Subcutaneous abdominal adipose tissue (tissue), 5 donors: Measurements from ENCODE around the gene ZNF365.

Experiments used
- H3K27ac ChIP-seq: one replicate; pipeline ENCODE4 v1.7.0; 2013; ENCODE audit warnings: low read depth, mild to moderate bottlenecking, inconsistent platforms, low read length, moderate library complexity
- H3K27me3 ChIP-seq, 5 donors: one replicate each; pipeline ENCODE4 v1.7.0; 2013; ENCODE audit warnings: low read length in 5 of 5, inconsistent platforms in 1 of 5; ENCODE audit not compliant: control insufficient read depth in 5 of 5, insufficient read depth in 4 of 5
- H3K36me3 ChIP-seq, 5 donors: one replicate each; pipeline ENCODE4 v1.7.0; 2013; ENCODE audit warnings: low read length in 5 of 5; ENCODE audit not compliant: control insufficient read depth in 5 of 5, insufficient read depth in 5 of 5
- H3K4me1 ChIP-seq, 5 donors: one replicate each; pipeline ENCODE4 v1.7.0; 2013; ENCODE audit warnings: low read length in 5 of 5, mild to moderate bottlenecking in 3 of 5, moderate library complexity in 1 of 5; ENCODE audit not compliant: control insufficient read depth in 5 of 5, insufficient read depth in 5 of 5
- H3K4me3 ChIP-seq, 5 donors: one replicate each; pipeline ENCODE4 v1.7.0; 2013; ENCODE audit warnings: low read length in 5 of 5, low read depth in 1 of 5
- H3K9ac ChIP-seq, 5 donors: one replicate each; pipeline ENCODE4 v1.7.0; 2013; ENCODE audit warnings: low read length in 5 of 5, mild to moderate bottlenecking in 4 of 5, moderate library complexity in 3 of 5
- H3K9me3 ChIP-seq, 5 donors: one replicate each; pipeline ENCODE4 v1.7.0; 2013; ENCODE audit warnings: low read length in 5 of 5; ENCODE audit not compliant: control insufficient read depth in 5 of 5
- donor health status: healthy.
- donor health status: healthy.
- donor health status: healthy.
- donor health status: healthy.
- donor health status: healthy.

Gene ZNF365

GRCh38 chr10:62433901-62434300 is 59.7 kb downstream of the ZNF365 start:
- no peak overlapping the region for H3K27ac ChIP-seq
- H3K9me3 ChIP-seq = no peaks in the 10 kb centered on the region
- no peak overlapping the region for H3K9ac ChIP-seq
- no peaks in the 10 kb centered on the region for H3K27me3 ChIP-seq
- no peak overlapping the region for H3K4me3 ChIP-seq
- H3K4me1 ChIP-seq = peaks cover 0 to 7% (median 3%) of the 10 kb centered on the region in 5 donors
- no peaks in the 10 kb centered on the region for H3K36me3 ChIP-seq

GRCh38 chr10:62437696-62438095 is 63.5 kb downstream of the ZNF365 start:
- no peaks in the 10 kb centered on the region for H3K27me3 ChIP-seq
- H3K4me3 ChIP-seq = no peak overlapping the region
- no peak overlapping the region for H3K27ac ChIP-seq
- peaks cover 0 to 4% (median 0%) of the 10 kb centered on the region in 5 donors for H3K9me3 ChIP-seq
- H3K36me3 ChIP-seq = no peaks in the 10 kb centered on the region
- H3K4me1 ChIP-seq = peaks cover 0 to 8% (median 3%) of the 10 kb centered on the region in 5 donors
- no peak overlapping the region for H3K9ac ChIP-seq

DNA sequence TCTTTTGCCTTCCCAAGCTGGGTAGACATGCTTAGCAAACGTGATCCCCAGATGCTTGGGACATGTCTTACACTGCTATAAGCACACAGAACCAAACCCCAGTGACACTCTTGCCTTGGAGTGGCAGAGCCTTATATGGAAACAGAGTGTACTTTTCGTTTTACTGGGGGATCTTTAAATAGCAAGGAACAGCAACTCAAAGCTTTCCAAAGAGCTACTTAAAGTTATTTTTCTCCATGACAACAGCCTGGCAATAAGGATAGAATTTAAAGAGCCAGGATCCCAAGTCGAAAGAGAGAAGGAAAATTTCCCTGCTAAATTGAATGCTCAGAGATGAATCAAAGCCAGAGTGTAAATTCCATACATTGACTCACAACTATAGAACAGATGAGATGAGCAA is 67.8 kb downstream of the ZNF365 start:
- no peak overlapping the region for H3K4me3 ChIP-seq

DNA sequence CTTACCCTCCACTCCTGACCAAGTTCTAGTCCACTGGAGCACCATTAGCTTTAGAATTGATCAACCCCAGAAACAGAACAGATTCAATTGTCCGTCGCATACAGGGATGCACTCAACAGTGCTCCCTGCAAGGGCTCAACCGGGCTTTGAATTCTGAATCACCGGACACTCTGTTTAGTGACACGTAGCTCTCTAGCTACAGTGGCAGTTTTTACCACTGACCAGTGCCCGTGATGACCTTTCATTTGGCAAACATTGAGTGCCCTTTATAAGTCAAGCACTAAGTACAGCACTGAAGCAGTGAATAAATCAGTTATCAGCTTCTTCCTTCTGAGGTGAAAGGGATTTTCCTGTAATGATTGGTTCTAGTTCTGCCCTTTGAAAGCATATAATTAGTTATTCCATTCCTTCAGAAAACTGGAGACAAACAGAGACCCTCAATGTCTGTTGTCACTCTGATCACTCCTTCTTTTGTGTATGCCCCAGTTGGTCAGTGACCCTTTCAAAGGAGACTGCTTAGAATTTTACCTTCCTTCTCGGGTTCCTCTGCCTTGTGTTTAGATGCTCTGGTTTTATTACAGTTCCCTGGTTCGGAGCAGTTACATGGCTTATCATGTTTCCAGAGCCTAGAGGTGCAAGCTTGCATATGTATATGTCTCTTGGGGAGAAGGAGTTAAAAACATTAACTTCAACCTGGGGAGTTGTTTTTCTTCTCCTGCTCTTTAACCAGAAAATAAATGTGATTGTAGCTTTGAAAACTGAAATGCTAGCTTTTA is 68.9 kb downstream of the ZNF365 start:
- Histone ChIP-seq H3K4me3 (no peak overlapping the region), H3K9ac (no peak overlapping the region), H3K27me3 (no peaks in the 10 kb centered on the region), H3K9me3 (peaks cover 0 to 4% (median 0%) of the 10 kb centered on the region in 5 donors), H3K36me3 (no peaks in the 10 kb centered on the region), H3K4me1 (peaks cover 2 to 26% (median 15%) of the 10 kb centered on the region in 5 donors), H3K27ac (peak overlapping the region; percentile 69)

More for the DNA sequence above, 67.8 kb downstream of the ZNF365 start:
- Histone ChIP-seq H3K4me1 (peaks cover 2 to 26% (median 15%) of the 10 kb centered on the region in 5 donors), H3K27ac (no peak overlapping the region), H3K9ac (no peak overlapping the region), H3K36me3 (no peaks in the 10 kb centered on the region), H3K9me3 (peaks cover 0 to 4% (median 0%) of the 10 kb centered on the region in 5 donors), H3K27me3 (no peaks in the 10 kb centered on the region)

- Histone ChIP-seq H3K4me3 (peak overlapping the region in 2 of 5 donors; percentile 7 to 30), H3K36me3 (no peaks in the 10 kb centered on the region), H3K4me1 (peaks cover 2 to 20% (median 14%) of the 10 kb centered on the region in 5 donors), H3K9me3 (peaks cover 0 to 4% (median 0%) of the 10 kb centered on the region in 5 donors), H3K27me3 (no peaks in the 10 kb centered on the region), H3K27ac (peak overlapping the region; percentile 69), H3K9ac (no peak overlapping the region)
Observed at GRCh38 chr10:62443866-62444265, 69.7 kb downstream of the ZNF365 start.

DNA sequence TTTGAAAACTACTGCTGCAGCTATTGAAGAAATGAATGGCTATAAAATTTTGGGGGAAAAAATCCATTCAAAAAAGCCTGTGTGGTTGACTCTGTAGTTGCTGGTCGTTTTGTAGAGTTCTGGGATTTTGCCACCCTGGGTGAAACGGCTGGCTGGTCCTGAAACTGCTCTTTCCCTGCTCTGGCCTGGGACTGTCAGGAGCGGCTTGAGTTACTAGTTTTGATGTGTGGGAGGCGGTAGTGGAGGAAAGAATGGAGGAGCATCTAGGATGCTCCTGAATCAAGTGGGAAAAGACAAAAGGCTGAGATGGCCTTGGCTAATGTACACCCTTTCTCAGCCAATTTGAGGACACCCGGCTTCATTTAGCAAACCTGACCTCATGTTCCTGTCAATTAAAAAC is 72.5 kb downstream of the ZNF365 start:
- Histone ChIP-seq H3K36me3 (no peaks in the 10 kb centered on the region), H3K4me3 (no peak overlapping the region), H3K9me3 (no peaks in the 10 kb centered on the region), H3K4me1 (peaks cover 2 to 38% (median 32%) of the 10 kb centered on the region in 5 donors), H3K9ac (no peak overlapping the region), H3K27ac (no peak overlapping the region), H3K27me3 (no peaks in the 10 kb centered on the region)

GRCh38 chr10:62450912-62451610 is 76.9 kb downstream of the ZNF365 start:
- H3K4me3 ChIP-seq = peak overlapping the region in 1 of 5 donors; percentile 32
- no peaks in the 10 kb centered on the region for H3K9me3 ChIP-seq
- H3K27me3 ChIP-seq = no peaks in the 10 kb centered on the region
- no peaks in the 10 kb centered on the region for H3K36me3 ChIP-seq
- H3K27ac ChIP-seq = no peak overlapping the region
- no peak overlapping the region for H3K9ac ChIP-seq
- peaks cover 0 to 43% (median 34%) of the 10 kb centered on the region in 5 donors for H3K4me1 ChIP-seq

GRCh38 chr10:62451611-62451975 is 77.4 kb downstream of the ZNF365 start:
- H3K9me3 ChIP-seq = no peaks in the 10 kb centered on the region
- no peak overlapping the region for H3K9ac ChIP-seq
- H3K4me1 ChIP-seq = peaks cover 0 to 48% (median 39%) of the 10 kb centered on the region in 5 donors
- H3K27ac ChIP-seq = no peak overlapping the region
- H3K27me3 ChIP-seq = no peaks in the 10 kb centered on the region
- H3K4me3 ChIP-seq = peak overlapping the region in 1 of 5 donors; percentile 32
- no peaks in the 10 kb centered on the region for H3K36me3 ChIP-seq
